Measurements from ENCODE around the gene SGMS1.

GRCh38 chr10:50650481-50650880 lies 26.7 kb upstream of the SGMS1 start:
- no peak for TF ChIP-seq CTCF (IDR thresholded peaks at IDR 0.05)
- no peak for TF ChIP-seq POLR2A (IDR thresholded peaks at IDR 0.05)
